GM23248 (cell line): ENCODE results near the gene TIMM44. TPM values are rescaled to one million over a fixed set of nuclear protein-coding genes. Genes with fewer than 3 reads are reported as not detected.

Experiments
- DNase-seq: peaks from one replicate; pipeline ENCODE4 v3.0.0-alpha.2; 2015
- H2AFZ ChIP-seq: fragments of 200-600 bp; sonication (generic); 2 replicates; pipeline ENCODE4 v1.6.1; 2016; ENCODE audit warnings: antibody characterized with exemption
- H3F3A ChIP-seq: fragments of 200-600 bp; sonication (generic); 2 replicates; pipeline ENCODE4 v1.6.1; 2016; ENCODE audit warnings: mild to moderate bottlenecking, antibody characterized with exemption, mixed run types; ENCODE audit not compliant: insufficient read depth
- H3K27ac ChIP-seq: fragments of 200-600 bp; sonication (generic); 2 replicates; pipeline ENCODE4 v1.5.1; 2016; ENCODE audit warnings: mild to moderate bottlenecking
- H3K27me3 ChIP-seq: fragments of 200-600 bp; sonication (generic); replicated peaks from 2 replicates; pipeline ENCODE4 v1.6.1; 2016; ENCODE audit warnings: mild to moderate bottlenecking; ENCODE audit not compliant: insufficient read depth
- H3K36me3 ChIP-seq: fragments of 200-600 bp; sonication (generic); 2 replicates; pipeline ENCODE4 v1.6.1; 2016; ENCODE audit warnings: low read depth, mild to moderate bottlenecking
- H3K4me1 ChIP-seq: fragments of 200-600 bp; sonication (generic); 2 replicates; pipeline ENCODE4 v1.6.1; 2016; ENCODE audit warnings: mild to moderate bottlenecking; ENCODE audit not compliant: insufficient read depth
- H3K4me2 ChIP-seq: fragments of 200-600 bp; sonication (generic); one replicate; pipeline ENCODE4 v1.6.1; 2016; ENCODE audit warnings: mild to moderate bottlenecking; ENCODE audit not compliant: unreplicated experiment
- H3K4me3 ChIP-seq: fragments of 200-600 bp; sonication (generic); 2 replicates; pipeline ENCODE4 v1.5.1; 2016; ENCODE audit warnings: mild to moderate bottlenecking
- H3K79me2 ChIP-seq: fragments of 200-600 bp; sonication (generic); 2 replicates; pipeline ENCODE4 v1.6.1; 2016; ENCODE audit warnings: mild to moderate bottlenecking; ENCODE audit not compliant: insufficient read depth
- H3K9ac ChIP-seq: fragments of 200-600 bp; sonication (generic); 2 replicates; pipeline ENCODE4 v1.6.1; 2016; ENCODE audit warnings: mild to moderate bottlenecking
- H3K9me2 ChIP-seq: fragments of 200-600 bp; sonication (generic); 2 replicates; pipeline ENCODE4 v1.6.1; 2016; ENCODE audit warnings: mixed run types, mild to moderate bottlenecking, moderate library complexity; ENCODE audit not compliant: insufficient read depth
- H3K9me3 ChIP-seq: fragments of 200-600 bp; sonication (generic); one replicate; pipeline ENCODE4 v1.6.1; 2017; ENCODE audit warnings: low read depth
- H4K20me1 ChIP-seq: fragments of 200-600 bp; sonication (generic); 2 replicates; pipeline ENCODE4 v1.6.0; 2016; ENCODE audit not compliant: insufficient read depth
- EZH2 ChIP-seq: fragments of 200-600 bp; sonication (generic); IDR thresholded peaks from 2 replicates; pipeline ENCODE4 v1.6.1; 2018; ENCODE audit warnings: antibody characterized with exemption, mild to moderate bottlenecking; ENCODE audit not compliant: insufficient read depth, poor library complexity, severe bottlenecking
- EZH2phosphoT487 ChIP-seq: fragments of 200-600 bp; sonication (generic); IDR thresholded peaks from 2 replicates; pipeline ENCODE4 v1.6.1; 2018; ENCODE audit warnings: antibody characterized with exemption, moderate library complexity, mild to moderate bottlenecking, low read depth; ENCODE audit not compliant: insufficient read depth
- WGBS, 2 experiments: methylation state at CpG; one replicate each; pipeline ENCODE4 v1.1.6; 2015 to 2017; ENCODE audit warnings: low lambda C conversion rate in 2 of 2, low coverage in 1 of 2; ENCODE audit errors: missing lambda C conversion rate in 2 of 2; 5-methylcytosine and 5-hydroxymethylcytosine counted together
- in situ Hi-C: fragments of 300-500 bp; cut with MboI; formaldehyde crosslinking; loops from 2 replicates; pipeline ENCODE4 v1.15.0; 2020
- polyA plus RNA-seq: library from polyadenylated mRNA; unstranded; fragments of >200 nt; fragmentation: Nextera tagmentation; extraction: Ambion mirVana; gene quantifications from 2 replicates; pipeline ENCODE4 v1.2.1, GENCODE V29; 2016
- total RNA-seq: library from RNA; depleted of rRNA; stranded (reverse); fragments of >200 nt; shearing (Covaris generic); gene quantifications from 2 replicates; pipeline ENCODE4 v1.2.3, GENCODE V29; 2014; rRNA removed

The TIMM44 gene, protein sequence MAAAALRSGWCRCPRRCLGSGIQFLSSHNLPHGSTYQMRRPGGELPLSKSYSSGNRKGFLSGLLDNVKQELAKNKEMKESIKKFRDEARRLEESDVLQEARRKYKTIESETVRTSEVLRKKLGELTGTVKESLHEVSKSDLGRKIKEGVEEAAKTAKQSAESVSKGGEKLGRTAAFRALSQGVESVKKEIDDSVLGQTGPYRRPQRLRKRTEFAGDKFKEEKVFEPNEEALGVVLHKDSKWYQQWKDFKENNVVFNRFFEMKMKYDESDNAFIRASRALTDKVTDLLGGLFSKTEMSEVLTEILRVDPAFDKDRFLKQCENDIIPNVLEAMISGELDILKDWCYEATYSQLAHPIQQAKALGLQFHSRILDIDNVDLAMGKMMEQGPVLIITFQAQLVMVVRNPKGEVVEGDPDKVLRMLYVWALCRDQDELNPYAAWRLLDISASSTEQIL
- 53.1 and 66.8 TPM in 2 replicates for total RNA-seq
- 25.8 and 28.6 TPM in 2 replicates for polyA plus RNA-seq

DNA sequence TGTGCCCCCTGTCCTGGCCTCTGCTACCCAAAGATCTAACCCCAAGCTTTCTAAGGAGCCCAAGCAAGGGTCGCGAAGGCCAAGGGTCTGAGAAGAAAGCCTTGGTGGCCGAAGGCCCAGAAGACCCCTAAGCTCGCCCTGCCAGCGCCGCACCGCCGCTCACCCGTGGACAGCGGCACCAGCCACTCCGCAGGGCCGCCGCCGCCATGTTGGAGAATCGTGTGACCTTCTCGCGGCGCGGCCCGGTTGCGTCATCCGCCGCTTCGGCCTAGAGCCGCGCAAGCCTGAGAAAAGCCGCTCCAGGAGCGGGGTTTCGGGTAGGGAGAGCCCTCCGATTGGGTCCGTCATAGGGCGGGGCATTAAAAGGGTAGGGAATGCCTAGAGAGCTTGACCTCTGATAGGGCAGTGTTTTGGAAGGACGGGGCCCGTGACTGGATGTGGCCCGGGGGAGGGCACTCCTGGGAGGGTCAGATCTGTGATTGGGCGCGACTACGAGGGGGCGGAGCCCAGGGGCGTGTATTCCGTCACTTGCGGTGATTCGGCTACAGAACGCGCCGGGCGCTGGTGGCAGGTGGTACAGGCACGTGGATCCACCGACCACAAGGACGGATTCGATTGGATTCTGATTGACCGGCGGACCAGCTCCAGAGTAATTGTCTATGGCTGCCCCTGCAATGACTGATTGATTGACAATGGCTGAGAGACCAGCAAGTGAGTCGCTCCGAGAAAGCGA is at the start of gene TIMM44:
Gene TIMM44, minus strand, starts transcription at position 223 of the 733 bp plus-strand sequence. Its CDS starts 15 bp downstream, at position 208.
- Histone ChIP-seq H3K9me3 (no peaks in the 10 kb centered on the region), H2AFZ (peak within 1 kb of the TSS; percentile 92), H3K27ac (peak within 1 kb of the TSS; percentile 87), H3K4me1 (peaks cover 5% of the 10 kb centered on the region; the same call in 1 of the 2 replicates), H3K9me2 (no peaks in the 10 kb centered on the region), H3K9ac (peak within 1 kb of the TSS; percentile 99), H3K79me2 (peaks cover 47% of the 10 kb centered on the region), H3K4me3 (peak within 1 kb of the TSS; percentile 96), H3K27me3 (no peaks in the 10 kb centered on the region), H3K4me2 (peak within 1 kb of the TSS; percentile 86), H3F3A (no peaks in the 10 kb centered on the region), H4K20me1 (no peaks in the 10 kb centered on the region), H3K36me3 (peaks cover 5% of the 10 kb centered on the region; the same call in 1 of the 2 replicates)
- whole genome bisulfite sequencing, 2 experiments: 1 to 2% methylated on average over 42 to 53 of the region's 56 CpGs
- peak; percentile 100 for DNase-seq
- TF ChIP-seq EZH2 (no peak), EZH2phosphoT487 (no peak)
- in situ Hi-C loops: no loop called here

DNA sequence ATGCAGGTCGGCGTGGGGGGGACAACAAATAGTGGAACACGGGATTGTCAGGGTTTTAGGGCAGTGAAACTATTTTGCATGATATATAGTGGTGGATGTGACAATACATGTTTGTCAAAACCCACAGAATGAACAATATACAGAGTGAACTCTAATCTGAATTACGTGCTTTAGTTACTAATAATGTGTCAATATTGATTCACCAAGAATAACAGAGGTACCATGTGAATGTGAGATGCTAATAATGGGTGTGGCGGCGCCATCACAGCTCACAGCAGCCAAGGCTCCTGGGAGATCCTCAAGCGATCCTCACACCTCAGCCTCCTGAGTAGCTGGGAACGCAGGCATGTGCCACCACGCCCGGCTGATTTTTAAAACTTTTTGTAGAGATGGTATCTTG is 49.1 kb upstream of the TIMM44 start:
- Histone ChIP-seq H2AFZ (no peak overlapping the region), H3K79me2 (peaks cover 100% of the 10 kb centered on the region), H3K4me2 (no peak overlapping the region), H3F3A (no peaks in the 10 kb centered on the region), H3K27me3 (no peaks in the 10 kb centered on the region), H3K36me3 (peaks cover 28% of the 10 kb centered on the region; the same call in 1 of the 2 replicates), H3K9me2 (no peaks in the 10 kb centered on the region), H3K9me3 (no peaks in the 10 kb centered on the region), H3K9ac (no peak overlapping the region), H3K4me3 (no peak overlapping the region), H3K27ac (no peak overlapping the region), H3K4me1 (peaks cover 5% of the 10 kb centered on the region), H4K20me1 (peaks cover 30% of the 10 kb centered on the region)
- DNase-seq: no peak
- 85% methylated on average over 10 of the region's 10 CpGs for WGBS, 2 experiments
- TF ChIP-seq EZH2: no peak
- TF ChIP-seq EZH2phosphoT487: no peak
- in situ Hi-C loops: no loop called here

DNA sequence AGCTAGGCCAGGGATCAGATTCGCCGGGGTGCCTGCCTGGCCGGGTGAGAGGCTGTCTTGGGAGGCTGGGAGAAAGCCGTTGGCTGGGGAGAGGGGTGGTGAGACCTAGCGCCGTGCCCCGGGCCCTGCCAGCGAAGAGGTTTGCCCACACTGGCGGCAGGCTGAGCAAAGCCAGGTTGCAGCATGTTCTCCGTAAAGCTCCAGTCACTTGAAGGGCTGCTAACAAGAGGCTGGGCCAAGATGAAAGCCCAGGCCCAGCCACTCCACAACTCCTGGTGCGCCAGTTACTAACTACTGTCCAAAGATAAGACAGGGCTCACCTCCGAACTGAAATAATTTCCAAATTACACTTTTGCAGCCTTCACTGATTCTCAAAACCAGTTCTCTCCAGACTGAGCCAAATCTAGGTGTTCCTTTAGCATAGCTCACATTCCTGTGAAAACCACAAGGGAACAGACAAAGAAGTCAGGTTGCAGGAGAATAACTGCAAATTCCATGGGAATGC is 45.7 kb upstream of the TIMM44 start:
- H3K9ac ChIP-seq: no peak overlapping the region
- peaks cover 93% of the 10 kb centered on the region for H3K79me2 ChIP-seq
- no peak for DNase-seq
- in situ Hi-C loops: no loop called here
- no peak overlapping the region for H3K4me3 ChIP-seq
- TF ChIP-seq EZH2phosphoT487 (no peak), EZH2 (no peak)
- no peaks in the 10 kb centered on the region for H3K27me3 ChIP-seq
- no peak overlapping the region for H3K4me2 ChIP-seq
- H3K9me3 ChIP-seq: no peaks in the 10 kb centered on the region
- H3K4me1 ChIP-seq: peaks cover 14% of the 10 kb centered on the region
- WGBS, 2 experiments: 88 to 90% methylated on average over 11 to 12 of the region's 12 CpGs
- peaks cover 28% of the 10 kb centered on the region; the same call in 1 of the 2 replicates for H3K36me3 ChIP-seq
- no peaks in the 10 kb centered on the region; the same call in 1 of the 2 replicates for H3F3A ChIP-seq
- no peak overlapping the region for H3K27ac ChIP-seq
- no peak overlapping the region for H2AFZ ChIP-seq
- H4K20me1 ChIP-seq: peaks cover 21% of the 10 kb centered on the region
- H3K9me2 ChIP-seq: no peaks in the 10 kb centered on the region

DNA sequence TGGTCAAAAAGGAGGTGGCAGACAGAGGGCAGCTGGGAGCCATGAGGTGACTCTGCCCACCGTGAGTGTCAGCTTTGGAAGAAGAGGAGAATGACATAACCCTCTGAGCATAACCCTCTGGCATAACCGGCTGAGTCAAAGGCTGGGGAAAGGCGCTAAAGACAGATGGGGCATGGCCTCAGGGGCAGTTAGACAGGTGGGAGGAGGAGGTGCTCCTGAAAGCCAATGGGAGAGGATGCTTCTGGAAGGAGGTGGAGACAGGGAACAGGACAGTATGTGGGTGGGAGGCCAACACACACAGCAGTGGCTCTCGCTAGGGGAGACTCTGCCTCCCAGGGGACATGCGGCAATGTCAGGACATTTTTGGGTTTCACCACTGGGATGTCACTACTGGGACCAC is 44.8 kb upstream of the TIMM44 start:
- peaks cover 28% of the 10 kb centered on the region; the same call in 1 of the 2 replicates for H3K36me3 ChIP-seq

More for the DNA sequence above, 44.8 kb upstream of the TIMM44 start:
- no peak overlapping the region for H3K4me3 ChIP-seq
- H3F3A ChIP-seq: no peaks in the 10 kb centered on the region; the same call in 1 of the 2 replicates
- peaks cover 20% of the 10 kb centered on the region for H4K20me1 ChIP-seq
- DNase-seq: peak; percentile 42
- H3K4me1 ChIP-seq: peaks cover 14% of the 10 kb centered on the region
- TF ChIP-seq EZH2 (no peak), EZH2phosphoT487 (no peak)
- in situ Hi-C loops: no loop called here
- H2AFZ ChIP-seq: no peak overlapping the region
- H3K9ac ChIP-seq: no peak overlapping the region
- no peaks in the 10 kb centered on the region for H3K9me3 ChIP-seq
- no peak overlapping the region for H3K4me2 ChIP-seq
- H3K9me2 ChIP-seq: no peaks in the 10 kb centered on the region
- no peaks in the 10 kb centered on the region for H3K27me3 ChIP-seq
- WGBS, 2 experiments: 57 to 58% methylated on average over 5 of the region's 5 CpGs
- H3K27ac ChIP-seq: no peak overlapping the region
- peaks cover 93% of the 10 kb centered on the region for H3K79me2 ChIP-seq
